Spleen (tissue), 7 donors: ENCODE measurements around the gene SSTR5.

Source experiments
- POLR2A ChIP-seq, 3 donors: fragments of 450-650 bp; IDR thresholded peaks; one replicate each; pipeline ENCODE4 v1.5.1; 2017; ENCODE audit warnings: antibody characterized with exemption in 3 of 3, mild to moderate bottlenecking in 1 of 3
- TF ChIP-seq, protein P1 (sequence below), 11 experiments: fragments of 200-600 bp in 7 of 11; fragments of 450-650 bp in 4 of 11; sonication (generic) in 4 of 11; IDR thresholded peaks in 8 of 11; conservative IDR thresholded peaks in 3 of 11; 1 replicate in 7 of 11; 2 replicates in 4 of 11; pipeline versions ENCODE4 v1.4.0 to v1.8.0; 2016 to 2021; ENCODE audit warnings: antibody characterized with exemption in 11 of 11, inconsistent platforms in 4 of 11, mild to moderate bottlenecking in 1 of 11
- donor health status: DM: no; HTN: no; CAD: no; lungs with moderate emphysema.
- donor health status: DM: no; HTN: no; CAD: no.
- donor health status: DM: no; HTN: no; CAD: no.

DNA sequence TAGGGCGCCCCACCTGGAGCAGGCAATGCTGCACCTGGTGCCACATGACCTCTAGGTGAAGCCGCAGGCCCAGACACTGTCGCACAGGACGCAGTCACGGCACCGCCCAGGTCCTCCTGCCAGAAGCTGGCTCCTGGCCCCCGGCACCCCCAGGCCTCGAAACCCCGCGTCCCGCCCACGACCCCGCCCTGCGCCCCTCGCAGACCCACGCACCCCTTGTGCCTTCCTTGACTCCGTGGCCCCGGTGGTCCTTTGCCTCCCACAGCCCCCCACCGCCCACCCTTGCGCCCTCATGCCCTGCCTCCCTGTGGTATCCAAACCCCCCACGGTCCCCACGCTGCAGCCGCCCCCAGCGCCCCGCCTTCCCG lies 29.8 kb downstream of the SSTR5 start:
- no peak for TF ChIP-seq POLR2A (IDR thresholded peaks at IDR 0.05)
- TF ChIP-seq, protein P1, sequence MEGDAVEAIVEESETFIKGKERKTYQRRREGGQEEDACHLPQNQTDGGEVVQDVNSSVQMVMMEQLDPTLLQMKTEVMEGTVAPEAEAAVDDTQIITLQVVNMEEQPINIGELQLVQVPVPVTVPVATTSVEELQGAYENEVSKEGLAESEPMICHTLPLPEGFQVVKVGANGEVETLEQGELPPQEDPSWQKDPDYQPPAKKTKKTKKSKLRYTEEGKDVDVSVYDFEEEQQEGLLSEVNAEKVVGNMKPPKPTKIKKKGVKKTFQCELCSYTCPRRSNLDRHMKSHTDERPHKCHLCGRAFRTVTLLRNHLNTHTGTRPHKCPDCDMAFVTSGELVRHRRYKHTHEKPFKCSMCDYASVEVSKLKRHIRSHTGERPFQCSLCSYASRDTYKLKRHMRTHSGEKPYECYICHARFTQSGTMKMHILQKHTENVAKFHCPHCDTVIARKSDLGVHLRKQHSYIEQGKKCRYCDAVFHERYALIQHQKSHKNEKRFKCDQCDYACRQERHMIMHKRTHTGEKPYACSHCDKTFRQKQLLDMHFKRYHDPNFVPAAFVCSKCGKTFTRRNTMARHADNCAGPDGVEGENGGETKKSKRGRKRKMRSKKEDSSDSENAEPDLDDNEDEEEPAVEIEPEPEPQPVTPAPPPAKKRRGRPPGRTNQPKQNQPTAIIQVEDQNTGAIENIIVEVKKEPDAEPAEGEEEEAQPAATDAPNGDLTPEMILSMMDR (IDR thresholded peaks at IDR 0.05 in 8 of 11, conservative IDR thresholded peaks at IDR 0.05 in 3 of 11) = no peak
